GM19372 (cell line): ENCODE measurements around the gene KCMF1.

Experiments used
- ATAC-seq: cut with Tn5 transposase; IDR thresholded peaks from one replicate; pipeline ENCODE4 v1.9.1; 2021; ENCODE audit warnings: mild to moderate bottlenecking, low read depth, moderate library complexity; ENCODE audit not compliant: unreplicated experiment

The KCMF1 gene

GRCh38 chr2:85018049-85018447, 47.1 kb downstream of the KCMF1 start:
- ATAC-seq, result no peak

GRCh38 chr2:85019121-85019520, 48.2 kb downstream of the KCMF1 start:
- ATAC-seq, result no peak

GRCh38 chr2:85022232-85022631, 51.3 kb downstream of the KCMF1 start:
- ATAC-seq, result no peak

GRCh38 chr2:85024372-85025047, 53.5 kb downstream of the KCMF1 start:
- no peak for ATAC-seq

- ATAC-seq, result no peak
Measured at GRCh38 chr2:85032621-85033020, 61.7 kb downstream of the KCMF1 start.

- no peak for ATAC-seq
Measured at GRCh38 chr2:85033388-85033787, 62.4 kb downstream of the KCMF1 start.

GRCh38 chr2:85034158-85034557, 63.2 kb downstream of the KCMF1 start:
- no peak for ATAC-seq

GRCh38 chr2:85037622-85038021, 66.7 kb downstream of the KCMF1 start:
- no peak for ATAC-seq

- ATAC-seq, result no peak
Measured at GRCh38 chr2:85042330-85042729, 71.4 kb downstream of the KCMF1 start.

- no peak for ATAC-seq
Measured at GRCh38 chr2:85048534-85048933, 77.6 kb downstream of the KCMF1 start.

- ATAC-seq, result no peak
Measured at GRCh38 chr2:85049236-85049635, 78.3 kb downstream of the KCMF1 start.

GRCh38 chr2:85053802-85054201, 82.8 kb downstream of the KCMF1 start:
- no peak for ATAC-seq

- no peak for ATAC-seq
Measured at GRCh38 chr2:85057226-85057962, 86.4 kb downstream of the KCMF1 start.

- ATAC-seq, result no peak
Measured at GRCh38 chr2:85061896-85062295, 90.9 kb downstream of the KCMF1 start.

- no peak for ATAC-seq
Measured at GRCh38 chr2:85062565-85062964, 91.6 kb downstream of the KCMF1 start.

- no peak for ATAC-seq
Measured at GRCh38 chr2:85063981-85064599, 93.1 kb downstream of the KCMF1 start.

- ATAC-seq, result no peak
Measured at GRCh38 chr2:85064927-85065577, 94.1 kb downstream of the KCMF1 start.

- ATAC-seq, result no peak
Measured at GRCh38 chr2:85066006-85066740, 95.2 kb downstream of the KCMF1 start.

- peak; percentile 67 for ATAC-seq
Measured at GRCh38 chr2:85066874-85067351, 96.0 kb downstream of the KCMF1 start.

GRCh38 chr2:85071096-85071495, 100.1 kb downstream of the KCMF1 start:
- no peak for ATAC-seq
